GM13977 (cell line): Measurements from ENCODE around the gene SRI.

Source experiments
- DNase-seq: peaks from one replicate; pipeline ENCODE4 v3.0.0; 2012; ENCODE audit warnings: low spot score
- CTCF ChIP-seq: IDR thresholded peaks from 2 replicates; pipeline ENCODE4 v1.5.1; 2012; ENCODE audit warnings: mild to moderate bottlenecking, control low read depth; ENCODE audit not compliant: insufficient read depth; ENCODE audit errors: extremely low read depth, missing control alignments
- in situ Hi-C: fragments of 300-500 bp; cut with MboI; formaldehyde crosslinking; loops from one replicate; pipeline ENCODE4 v1.12.0; 2022; ENCODE audit warnings: low sequenced_read_pairs, low pct_unique_long_range_greater_than_20kb, mixed read lengths, inconsistent platforms; ENCODE audit not compliant: unreplicated experiment

SRI gene

GRCh38 chr7:88204525-88205110 is 15.2 kb downstream of the SRI start:
- no peak for TF ChIP-seq CTCF
- DNase-seq: no peak
- in situ Hi-C loops: no loop called here

- in situ Hi-C loops: no loop called here
- DNase-seq: no peak
- TF ChIP-seq CTCF: no peak
Observed at GRCh38 chr7:88203401-88203800, 16.4 kb downstream of the SRI start.

- in situ Hi-C loops: no loop called here
- TF ChIP-seq CTCF: no peak
- no peak for DNase-seq
Observed at GRCh38 chr7:88202799-88203198, 17.0 kb downstream of the SRI start.

GRCh38 chr7:88202278-88202677 is 17.6 kb downstream of the SRI start:
- peak; percentile 8 for DNase-seq
- in situ Hi-C loops: no loop called here
- TF ChIP-seq CTCF: no peak

GRCh38 chr7:88201305-88201704 is 18.5 kb downstream of the SRI start:
- in situ Hi-C loops: no loop called here
- DNase-seq: no peak
- TF ChIP-seq CTCF: no peak

GRCh38 chr7:88200789-88201188 is 19.0 kb downstream of the SRI start:
- in situ Hi-C loops: no loop called here
- no peak for TF ChIP-seq CTCF
- no peak for DNase-seq

- DNase-seq: no peak
- no peak for TF ChIP-seq CTCF
- in situ Hi-C loops: no loop called here
Observed at GRCh38 chr7:88200261-88200660, 19.6 kb downstream of the SRI start.
